GM12878 (cell line): ENCODE results near the gene GPBP1. TPM values are rescaled to one million over a fixed set of nuclear protein-coding genes. Genes with fewer than 3 reads are reported as not detected.

Experiments used
- ATAC-seq: fragments of 200-7000 bp; cut with Tn5 transposase; 3 replicates; pipeline ENCODE4 v1.9.1; 2020; ENCODE audit warnings: mild to moderate bottlenecking, moderate library complexity
- BruUV-seq: library from RNA; stranded (reverse); fragments of 400-500 nt; replicated peaks from 2 replicates; lab custom pipeline; 2021; lab: Mats Ljungman, UMichigan
- CTCF ChIA-PET: fragments of 300-600 bp; sonication (Branson Sonifier 250); formaldehyde crosslinking; extraction: SDS; loops from one replicate; lab custom pipeline; 2021; ENCODE audit warnings: inconsistent platforms; lab: Yijun Ruan, JAX
- POLR2A ChIA-PET: fragments of 350-600 bp; formaldehyde crosslinking; extraction: SDS; loops from one replicate; lab custom pipeline; 2021; ENCODE audit warnings: inconsistent platforms; lab: Charles Lee
- RAD21 ChIA-PET: fragments of 300-600 bp; sonication (Branson Sonifier 250); formaldehyde crosslinking; loops from one replicate; lab custom pipeline; 2023; ENCODE audit warnings: antibody characterized with exemption; ENCODE audit not compliant: unreplicated experiment; lab: Charles Lee
- SMC1A ChIA-PET: fragments of 300-600 bp; sonication (Branson Sonifier 250); formaldehyde crosslinking; loops from one replicate; lab custom pipeline; 2023; ENCODE audit not compliant: unreplicated experiment, uncharacterized antibody; lab: Charles Lee
- DNase-seq: peaks from one replicate; pipeline ENCODE4 v3.0.0-alpha.2; 2011; ENCODE audit warnings: low read depth, low spot score
- FAIRE-seq: peaks from 3 replicates; lab custom pipeline; 2011; peaks lifted over from hg19 to GRCh38; lab: Jason Lieb, UNC
- H2AFZ ChIP-seq: 2 replicates; pipeline ENCODE4 v1.6.0; 2011; ENCODE audit warnings: low read depth, low read length, control low read depth; ENCODE audit not compliant: control insufficient read depth
- H3K27ac ChIP-seq: 2 replicates; pipeline ENCODE4 v1.5.1; 2011; ENCODE audit warnings: control low read depth; ENCODE audit not compliant: control insufficient read depth, insufficient read depth
- H3K27me3 ChIP-seq, 2 experiments: replicated peaks in 1 of 2; 2 replicates each; pipeline versions ENCODE4 v1.6.0 to v1.6.1; 2011; ENCODE audit warnings: low read length in 1 of 2; ENCODE audit not compliant: control insufficient read depth in 2 of 2, insufficient read depth in 2 of 2
- H3K36me3 ChIP-seq, 2 experiments: 2 replicates each; pipeline ENCODE4 v1.5.1; 2011; ENCODE audit warnings: low read length in 1 of 2; ENCODE audit not compliant: control insufficient read depth in 2 of 2, insufficient read depth in 2 of 2
- H3K4me1 ChIP-seq: 2 replicates; pipeline ENCODE4 v1.6.1; 2011; ENCODE audit warnings: mild to moderate bottlenecking, low read length, moderate library complexity, mixed read lengths; ENCODE audit not compliant: control insufficient read depth, insufficient read depth
- H3K4me2 ChIP-seq: 2 replicates; pipeline ENCODE4 v1.6.0; 2011; ENCODE audit warnings: control low read depth; ENCODE audit not compliant: control insufficient read depth, insufficient read depth
- H3K4me3 ChIP-seq: fragments of 200-600 bp; sonication (generic); 2 replicates; pipeline ENCODE4 v1.5.1; 2016
- H3K79me2 ChIP-seq: 2 replicates; pipeline ENCODE4 v1.6.0; 2011; ENCODE audit warnings: low read length; ENCODE audit not compliant: control insufficient read depth, insufficient read depth
- H3K9ac ChIP-seq: 2 replicates; pipeline ENCODE4 v1.8.0; 2011; ENCODE audit warnings: low read length, control low read depth, mixed read lengths; ENCODE audit not compliant: control insufficient read depth, insufficient read depth
- H3K9me3 ChIP-seq: replicated peaks from 3 replicates; pipeline ENCODE4 v1.5.1; 2011; ENCODE audit warnings: mild to moderate bottlenecking, low read length; ENCODE audit not compliant: control insufficient read depth, insufficient read depth
- H4K20me1 ChIP-seq: 2 replicates; pipeline ENCODE4 v1.6.0; 2011; ENCODE audit not compliant: control insufficient read depth, insufficient read depth
- POLR2AphosphoS2 ChIP-seq: IDR thresholded peaks from 2 replicates; pipeline ENCODE4 v1.6.1; 2011; ENCODE audit warnings: low read depth, mild to moderate bottlenecking, low read length, improper control_type of control experiment, moderate library complexity
- RAD21 ChIP-seq: IDR thresholded peaks from 2 replicates; pipeline ENCODE4 v1.6.1; 2011; ENCODE audit warnings: mild to moderate bottlenecking, low read depth, low read length, moderate library complexity; ENCODE audit not compliant: insufficient read depth
- SMC3 ChIP-seq: IDR thresholded peaks from 2 replicates; pipeline ENCODE4 v1.6.1; 2011; ENCODE audit warnings: low read length, improper control_type of control experiment, borderline replicate concordance
- SRF ChIP-seq, 2 experiments: IDR thresholded peaks; 2 replicates each; pipeline ENCODE4 v1.6.1; 2011; ENCODE audit warnings: low read depth in 2 of 2, low read length in 2 of 2, mild to moderate bottlenecking in 1 of 2, moderate library complexity in 1 of 2
- TCF3 ChIP-seq: IDR thresholded peaks from 2 replicates; pipeline ENCODE4 v1.6.1; 2012; ENCODE audit warnings: low read depth, mild to moderate bottlenecking, low read length, borderline replicate concordance; ENCODE audit not compliant: insufficient read depth
- WGBS: methylation state at CpG from one replicate; pipeline ENCODE4 v1.1.6; 2016; ENCODE audit warnings: low lambda C conversion rate; ENCODE audit not compliant: insufficient replicate concordance, insufficient coverage; ENCODE audit errors: missing lambda C conversion rate; 5-methylcytosine and 5-hydroxymethylcytosine counted together
- in situ Hi-C: fragments of 300-500 bp; cut with MboI; formaldehyde crosslinking; loops from 9 replicates; pipeline ENCODE4 v1.14.3; 2018; ENCODE audit warnings: mixed read lengths
- intact Hi-C: fragments of 100-400 bp; cut with micrococcal nuclease; formaldehyde crosslinking; loops from one replicate; pipeline ENCODE4 v1.14.2; 2022; ENCODE audit not compliant: unreplicated experiment
- polyA plus RNA-seq, 11 experiments: library from polyadenylated mRNA; depleted of rRNA in 4 of 11; unstranded in 6 of 11; stranded (reverse) in 5 of 11; fragments of >200 nt; fragmentation: Nextera tagmentation in 4 of 11; fragmentation: Illumina TruSeq in 1 of 11; extraction: Ambion mirVana in 4 of 11; extraction: Trizol in 1 of 11; gene quantifications; 1 replicate in 1 of 11; 2 replicates in 10 of 11; pipeline versions ENCODE4 v1.2.1 to v1.2.3, GENCODE V29; 2011 to 2016; ENCODE audit warnings: inconsistent platforms in 2 of 11, missing spikeins in 2 of 11, low read depth in 1 of 11
- total RNA-seq, 4 experiments: library from RNA; depleted of rRNA in 3 of 4; stranded (reverse); fragments of >200 nt in 3 of 4; fragmentation: Illumina TruSeq in 1 of 4; extraction: Trizol in 1 of 4; gene quantifications; 2 replicates each; pipeline versions ENCODE4 v1.2.1 to v1.2.3, GENCODE V29; 2013 to 2021
- TF ChIP-seq, protein P1 (sequence below): fragments of 450-650 bp; IDR thresholded peaks from 2 replicates; pipeline ENCODE4 v1.6.1; 2018; ENCODE audit warnings: borderline replicate concordance, mild to moderate bottlenecking; ENCODE audit not compliant: partially characterized antibody
- TF ChIP-seq, protein P2 (sequence below): fragments of 450-650 bp; formaldehyde crosslinking; IDR thresholded peaks from 2 replicates; pipeline ENCODE4 v1.4.0; 2022; ENCODE audit warnings: mild to moderate bottlenecking, moderate library complexity
- TF ChIP-seq, protein P3 (sequence below): IDR thresholded peaks from 2 replicates; pipeline ENCODE4 v1.6.1; 2011; ENCODE audit warnings: low read depth, mild to moderate bottlenecking, low read length, moderate library complexity, borderline replicate concordance; ENCODE audit errors: extremely low read depth
- TF ChIP-seq, protein P4 (sequence below), 3 experiments: IDR thresholded peaks in 2 of 3; conservative IDR thresholded peaks in 1 of 3; 2 replicates each; pipeline ENCODE4 v1.5.1; 2011; ENCODE audit warnings: low read depth in 3 of 3, low read length in 3 of 3, mild to moderate bottlenecking in 3 of 3, control low read depth in 2 of 3, moderate library complexity in 2 of 3, inconsistent platforms in 1 of 3, mixed read lengths in 1 of 3; ENCODE audit not compliant: control insufficient read depth in 2 of 3, insufficient read depth in 1 of 3; ENCODE audit errors: extremely low read depth in 1 of 3

GPBP1 gene
- total and polyA plus RNA-seq, 10 of the 15 experiments (the other 5 are each of a cell fraction or from before 2014, with no cell fraction given): 27.0 to 96.2 (median 55.4) TPM

DNA sequence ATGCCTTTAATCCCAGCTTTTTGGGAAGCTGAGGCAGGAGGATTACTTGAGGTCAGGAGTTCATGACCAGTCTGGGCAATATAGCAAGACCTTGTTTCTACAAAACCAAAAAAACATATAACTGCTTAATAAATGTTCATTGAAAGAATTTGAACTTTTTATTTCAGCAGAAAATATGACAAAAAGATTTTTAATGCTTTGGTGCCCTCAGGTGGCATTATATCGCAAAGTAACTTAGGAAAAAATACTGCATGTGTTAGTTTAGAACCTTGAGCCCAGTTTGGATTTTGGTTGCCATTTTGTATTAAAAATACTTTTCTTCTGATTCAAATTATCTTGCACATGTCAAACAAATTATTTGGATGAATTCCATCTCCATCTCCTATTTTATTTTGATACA lies 103.2 kb downstream of the GPBP1 start:
- FAIRE-seq (no peak), ATAC-seq (no peak)
- H4K20me1 ChIP-seq: no peaks in the 10 kb centered on the region
- H3K27me3 ChIP-seq: no peaks in the 10 kb centered on the region
- H3K9ac ChIP-seq: no peak overlapping the region
- no peaks in the 10 kb centered on the region for H3K4me1 ChIP-seq
- CTCF ChIA-PET: interaction anchor here (0.6 to 1.4 kb wide), 5 partner anchors 161 to 1013 kb away, joined by 3 to 4 read pairs (median 3); no protein-coding TSS in a partner anchor
- H3K4me2 ChIP-seq: no peak overlapping the region
- H2AFZ ChIP-seq: no peak overlapping the region
- no peak overlapping the region for H3K4me3 ChIP-seq
- H3K79me2 ChIP-seq: no peaks in the 10 kb centered on the region
- H3K9me3 ChIP-seq: no peaks in the 10 kb centered on the region
- no peaks in the 10 kb centered on the region for H3K36me3 ChIP-seq
- no peak overlapping the region for H3K27ac ChIP-seq
- TF ChIP-seq, protein P1, sequence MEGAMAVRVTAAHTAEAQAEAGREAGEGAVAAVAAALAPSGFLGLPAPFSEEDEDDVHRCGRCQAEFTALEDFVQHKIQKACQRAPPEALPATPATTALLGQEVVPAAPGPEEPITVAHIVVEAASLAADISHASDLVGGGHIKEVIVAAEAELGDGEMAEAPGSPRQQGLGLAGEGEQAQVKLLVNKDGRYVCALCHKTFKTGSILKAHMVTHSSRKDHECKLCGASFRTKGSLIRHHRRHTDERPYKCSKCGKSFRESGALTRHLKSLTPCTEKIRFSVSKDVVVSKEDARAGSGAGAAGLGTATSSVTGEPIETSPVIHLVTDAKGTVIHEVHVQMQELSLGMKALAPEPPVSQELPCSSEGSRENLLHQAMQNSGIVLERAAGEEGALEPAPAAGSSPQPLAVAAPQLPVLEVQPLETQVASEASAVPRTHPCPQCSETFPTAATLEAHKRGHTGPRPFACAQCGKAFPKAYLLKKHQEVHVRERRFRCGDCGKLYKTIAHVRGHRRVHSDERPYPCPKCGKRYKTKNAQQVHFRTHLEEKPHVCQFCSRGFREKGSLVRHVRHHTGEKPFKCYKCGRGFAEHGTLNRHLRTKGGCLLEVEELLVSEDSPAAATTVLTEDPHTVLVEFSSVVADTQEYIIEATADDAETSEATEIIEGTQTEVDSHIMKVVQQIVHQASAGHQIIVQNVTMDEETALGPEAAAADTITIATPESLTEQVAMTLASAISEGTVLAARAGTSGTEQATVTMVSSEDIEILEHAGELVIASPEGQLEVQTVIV: no peak
- TF ChIP-seq, protein P2, sequence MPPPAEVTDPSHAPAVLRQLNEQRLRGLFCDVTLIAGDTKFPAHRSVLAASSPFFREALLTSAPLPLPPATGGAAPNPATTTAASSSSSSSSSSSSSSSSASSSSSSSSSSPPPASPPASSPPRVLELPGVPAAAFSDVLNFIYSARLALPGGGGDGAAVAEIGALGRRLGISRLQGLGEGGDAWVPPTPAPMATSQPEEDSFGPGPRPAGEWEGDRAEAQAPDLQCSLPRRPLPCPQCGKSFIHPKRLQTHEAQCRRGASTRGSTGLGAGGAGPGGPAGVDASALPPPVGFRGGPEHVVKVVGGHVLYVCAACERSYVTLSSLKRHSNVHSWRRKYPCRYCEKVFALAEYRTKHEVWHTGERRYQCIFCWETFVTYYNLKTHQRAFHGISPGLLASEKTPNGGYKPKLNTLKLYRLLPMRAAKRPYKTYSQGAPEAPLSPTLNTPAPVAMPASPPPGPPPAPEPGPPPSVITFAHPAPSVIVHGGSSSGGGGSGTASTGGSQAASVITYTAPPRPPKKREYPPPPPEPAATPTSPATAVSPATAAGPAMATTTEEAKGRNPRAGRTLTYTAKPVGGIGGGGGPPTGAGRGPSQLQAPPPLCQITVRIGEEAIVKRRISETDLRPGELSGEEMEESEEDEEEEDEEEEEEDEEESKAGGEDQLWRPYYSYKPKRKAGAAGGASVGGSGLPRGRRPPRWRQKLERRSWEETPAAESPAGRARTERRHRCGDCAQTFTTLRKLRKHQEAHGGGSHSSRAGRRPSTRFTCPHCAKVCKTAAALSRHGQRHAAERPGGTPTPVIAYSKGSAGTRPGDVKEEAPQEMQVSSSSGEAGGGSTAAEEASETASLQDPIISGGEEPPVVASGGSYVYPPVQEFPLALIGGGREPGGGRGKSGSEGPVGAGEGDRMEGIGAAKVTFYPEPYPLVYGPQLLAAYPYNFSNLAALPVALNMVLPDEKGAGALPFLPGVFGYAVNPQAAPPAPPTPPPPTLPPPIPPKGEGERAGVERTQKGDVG (CRISPR knock-in tag): no peak
- TF ChIP-seq SRF (IDR thresholded peaks at IDR 0.05; ENCODE audit: low read depth in 2 of 2, low read length in 2 of 2) (no peak), POLR2AphosphoS2 (no peak), SMC3 (peak; percentile 11; the same call in 1 of the 2 replicates), RAD21 (peak; percentile 41), TCF3 (no peak)
- TF ChIP-seq, protein P3, sequence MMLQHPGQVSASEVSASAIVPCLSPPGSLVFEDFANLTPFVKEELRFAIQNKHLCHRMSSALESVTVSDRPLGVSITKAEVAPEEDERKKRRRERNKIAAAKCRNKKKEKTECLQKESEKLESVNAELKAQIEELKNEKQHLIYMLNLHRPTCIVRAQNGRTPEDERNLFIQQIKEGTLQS: no peak
- TF ChIP-seq, protein P4, sequence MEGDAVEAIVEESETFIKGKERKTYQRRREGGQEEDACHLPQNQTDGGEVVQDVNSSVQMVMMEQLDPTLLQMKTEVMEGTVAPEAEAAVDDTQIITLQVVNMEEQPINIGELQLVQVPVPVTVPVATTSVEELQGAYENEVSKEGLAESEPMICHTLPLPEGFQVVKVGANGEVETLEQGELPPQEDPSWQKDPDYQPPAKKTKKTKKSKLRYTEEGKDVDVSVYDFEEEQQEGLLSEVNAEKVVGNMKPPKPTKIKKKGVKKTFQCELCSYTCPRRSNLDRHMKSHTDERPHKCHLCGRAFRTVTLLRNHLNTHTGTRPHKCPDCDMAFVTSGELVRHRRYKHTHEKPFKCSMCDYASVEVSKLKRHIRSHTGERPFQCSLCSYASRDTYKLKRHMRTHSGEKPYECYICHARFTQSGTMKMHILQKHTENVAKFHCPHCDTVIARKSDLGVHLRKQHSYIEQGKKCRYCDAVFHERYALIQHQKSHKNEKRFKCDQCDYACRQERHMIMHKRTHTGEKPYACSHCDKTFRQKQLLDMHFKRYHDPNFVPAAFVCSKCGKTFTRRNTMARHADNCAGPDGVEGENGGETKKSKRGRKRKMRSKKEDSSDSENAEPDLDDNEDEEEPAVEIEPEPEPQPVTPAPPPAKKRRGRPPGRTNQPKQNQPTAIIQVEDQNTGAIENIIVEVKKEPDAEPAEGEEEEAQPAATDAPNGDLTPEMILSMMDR (IDR thresholded peaks at IDR 0.05 in 2 of 3, conservative IDR thresholded peaks at IDR 0.05 in 1 of 3; ENCODE audit: control insufficient read depth in 2 of 3, extremely low read depth in 1 of 3, insufficient read depth in 1 of 3, low read depth in 3 of 3, low read length in 3 of 3): peak in 2 of 3 experiments; percentile 16 to 31; a peak in 2 of 6 replicates
- TF ChIP-seq, all 136 proteins: peak for 3
- POLR2A ChIA-PET: no interaction called here
- SMC1A ChIA-PET: interaction anchor here (1.1 kb wide), 1 partner anchor 377 kb away, joined by 6 read pairs; no protein-coding TSS in a partner anchor
- RAD21 ChIA-PET: no interaction called here
- DNase-seq: no peak
- intact Hi-C loops (loop anchor here (2.0 kb wide), 1 partner anchor 376 kb away; no protein-coding TSS in a partner anchor), in situ Hi-C loops (no loop called here)
- 52% methylated on average over 1 of the region's 1 CpG for WGBS
- BruUV-seq: no TSS peak
